NCI-H1048 (cell line): ENCODE data around the gene CARD14.
"Not testable (repeated sequence)": the region's sequence is repeated elsewhere in the genome, so short reads cannot be mapped to it uniquely, and the experiment has no call there.

ENCODE experiments used
- DNase-seq: peaks from one replicate; lab custom pipeline; 2025; lab: John Stamatoyannopoulos, UW

Gene CARD14

DNA sequence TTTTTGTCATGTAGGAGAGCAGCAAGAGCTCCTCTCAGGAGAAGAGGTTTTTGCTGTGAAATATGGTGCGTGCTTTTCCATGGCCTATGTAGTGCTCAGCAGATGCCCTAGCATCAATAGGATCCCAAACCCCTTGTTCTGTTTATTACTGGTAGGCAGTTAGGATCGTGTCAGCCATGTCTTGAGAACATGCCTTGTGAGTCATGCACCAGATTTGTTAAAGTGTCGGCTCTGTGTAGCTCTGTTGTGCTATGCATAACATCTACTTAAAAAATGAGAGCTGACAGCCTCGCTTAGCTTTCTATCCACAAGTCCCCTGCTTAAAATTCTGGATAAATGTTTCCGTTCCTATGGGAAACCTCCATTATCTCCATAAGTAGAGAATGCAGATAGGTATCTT lies 18.5 kb upstream of the CARD14 start:
- no peak for DNase-seq

GRCh38 chr17:80152081-80152702 lies 17.6 kb upstream of the CARD14 start:
- no peak for DNase-seq

DNA sequence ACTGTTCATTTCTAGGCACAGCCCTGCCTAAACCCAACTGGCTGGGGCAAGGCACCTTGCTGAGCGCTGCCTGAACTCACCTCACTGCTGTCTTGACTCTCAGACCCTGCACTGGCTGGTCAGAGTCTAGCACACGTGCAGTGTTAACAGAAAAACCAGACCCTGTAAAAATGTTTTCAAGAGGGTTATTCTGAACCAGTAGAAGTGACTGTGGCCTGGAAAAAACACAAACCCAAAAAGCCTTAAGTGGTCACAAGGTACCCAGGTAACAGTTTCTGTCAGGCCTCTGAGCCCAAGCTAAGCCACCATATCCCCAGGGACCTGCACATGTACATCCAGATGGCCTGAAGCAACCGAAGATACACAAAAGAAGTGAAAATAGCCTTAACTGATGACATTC lies 16.8 kb upstream of the CARD14 start:
- no peak for DNase-seq

DNA sequence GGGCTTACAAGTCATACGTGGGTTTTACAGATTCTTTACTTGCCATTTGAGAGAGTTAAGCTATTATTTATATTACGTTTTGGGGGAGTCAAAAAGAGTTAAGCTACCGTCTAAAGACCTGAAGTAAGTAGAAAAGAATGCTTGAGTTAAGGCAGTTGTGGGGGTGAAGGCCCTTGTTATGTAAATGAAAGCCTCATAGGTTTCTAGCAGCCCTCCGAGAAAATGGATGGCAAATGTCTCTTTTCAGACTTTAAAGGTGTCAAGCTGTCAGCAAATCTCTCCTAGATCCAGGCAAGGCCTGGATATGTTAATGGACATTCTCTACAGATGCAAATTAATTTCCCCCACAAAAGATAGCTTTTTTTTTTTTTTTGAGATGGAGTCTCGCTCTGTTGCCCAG lies 15.7 kb upstream of the CARD14 start:
- DNase-seq: no peak

DNA sequence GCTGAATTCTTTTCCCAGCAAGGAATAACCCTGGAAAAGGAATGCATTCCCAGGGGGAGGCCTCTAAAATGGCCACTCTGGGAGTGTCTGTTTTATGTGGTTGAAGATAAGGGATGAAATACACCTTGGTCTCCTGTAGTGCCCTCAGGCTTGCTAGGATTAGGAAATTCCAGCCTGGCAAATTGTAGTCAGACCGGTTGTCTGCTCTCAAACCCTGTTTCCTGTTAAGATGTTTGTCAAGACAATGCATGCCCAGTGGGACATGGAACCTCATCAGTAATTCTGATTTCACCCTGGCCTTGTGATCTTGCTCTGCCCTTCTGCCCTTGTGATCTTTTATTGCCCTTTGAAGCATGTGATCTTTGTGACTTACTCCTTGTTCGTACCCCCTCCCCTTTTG lies 14.2 kb upstream of the CARD14 start:
- not testable (repeated sequence) for DNase-seq

GRCh38 chr17:80158846-80159245 lies 11.0 kb upstream of the CARD14 start:
- DNase-seq: no peak

GRCh38 chr17:80160536-80160935 lies 9.3 kb upstream of the CARD14 start:
- no peak for DNase-seq

DNA sequence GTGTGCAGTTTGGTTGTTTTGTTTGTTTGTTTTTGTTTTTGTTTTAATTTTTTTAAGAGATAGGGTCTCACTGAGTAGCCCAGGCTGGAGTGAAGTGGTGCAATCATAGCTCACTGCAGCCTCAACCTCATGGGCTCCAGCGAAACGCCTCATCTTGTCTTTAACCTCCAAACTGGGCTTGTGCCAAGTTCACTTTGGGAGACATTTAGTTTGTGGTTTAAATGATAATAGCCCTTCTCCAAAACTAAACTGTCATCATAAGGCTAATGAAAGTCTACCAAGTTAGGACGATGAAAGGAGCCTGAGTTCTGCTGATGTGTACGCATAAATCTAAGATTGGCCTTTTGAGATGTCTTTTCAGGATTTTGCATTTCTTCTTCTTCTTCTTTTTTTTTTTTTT lies 6.5 kb upstream of the CARD14 start:
- DNase-seq: no peak

DNA sequence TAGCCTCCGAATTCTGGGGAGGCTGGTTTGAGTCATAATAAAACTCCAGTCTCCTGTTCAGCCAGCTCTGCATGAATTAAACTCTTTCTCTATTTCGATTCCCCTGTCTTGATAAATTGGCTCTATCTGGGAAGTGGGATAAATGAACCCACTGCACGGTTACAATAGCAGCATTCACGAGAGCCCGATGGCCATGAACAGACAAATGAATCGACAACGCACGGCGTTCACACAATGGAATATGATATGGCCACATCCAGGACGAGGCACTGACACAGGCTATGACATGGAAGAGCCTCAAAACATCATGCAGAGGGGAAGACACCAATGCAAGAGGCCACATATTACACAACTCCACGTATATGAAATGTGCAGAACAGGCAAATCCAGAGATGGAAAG lies 5.6 kb upstream of the CARD14 start:
- no peak for DNase-seq

DNA sequence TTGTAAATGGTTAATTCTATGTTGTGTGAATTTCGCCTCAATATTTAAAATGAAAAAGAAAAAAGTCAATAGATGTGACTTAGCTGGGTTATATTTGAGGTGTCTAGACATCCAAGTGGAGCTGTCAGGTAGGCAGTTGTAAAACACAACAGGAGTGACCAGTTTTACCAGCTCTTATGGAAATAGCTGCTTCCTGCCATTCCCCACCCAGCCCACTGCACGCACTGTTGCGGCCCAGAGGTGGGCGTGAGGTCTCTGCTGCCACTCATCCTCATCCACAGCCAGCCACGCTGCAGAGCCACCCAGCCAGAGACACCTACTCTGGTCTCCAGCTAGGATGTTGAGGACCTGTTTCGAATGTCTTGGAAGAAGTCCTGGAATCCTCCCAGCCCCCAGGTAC lies 3.4 kb upstream of the CARD14 start:
- DNase-seq: no peak

DNA sequence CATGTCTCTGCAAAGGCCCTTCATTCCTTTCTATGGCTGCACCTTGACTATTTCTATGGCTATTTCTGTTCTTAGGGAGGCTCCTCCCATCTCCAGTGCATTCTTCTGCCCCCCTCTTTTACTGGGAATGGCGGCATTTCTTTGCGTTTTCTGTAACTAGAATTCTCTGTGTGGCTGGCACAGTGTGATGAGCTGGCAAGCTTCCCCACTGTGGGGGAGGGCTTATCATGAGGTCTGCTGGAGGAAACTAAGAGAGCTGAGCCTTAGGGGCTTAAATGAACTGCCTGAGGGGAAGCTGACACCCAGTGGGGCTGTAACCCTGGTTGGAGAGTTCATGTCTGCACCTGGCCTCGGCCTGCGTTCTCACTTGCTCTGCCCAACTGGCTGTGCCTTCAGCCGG lies 1.5 kb upstream of the CARD14 start:
- no peak for DNase-seq

GRCh38 chr17:80169107-80169506 lies 723 bp upstream of the CARD14 start:
- no peak for DNase-seq

GRCh38 chr17:80171681-80172080 lies 1.9 kb downstream of the CARD14 start:
- no peak for DNase-seq

- DNase-seq: no peak
These were observed 3.3 kb downstream of the CARD14 start for GRCh38 chr17:80173126-80173525.

GRCh38 chr17:80173916-80174315 lies 4.1 kb downstream of the CARD14 start:
- no peak for DNase-seq

DNA sequence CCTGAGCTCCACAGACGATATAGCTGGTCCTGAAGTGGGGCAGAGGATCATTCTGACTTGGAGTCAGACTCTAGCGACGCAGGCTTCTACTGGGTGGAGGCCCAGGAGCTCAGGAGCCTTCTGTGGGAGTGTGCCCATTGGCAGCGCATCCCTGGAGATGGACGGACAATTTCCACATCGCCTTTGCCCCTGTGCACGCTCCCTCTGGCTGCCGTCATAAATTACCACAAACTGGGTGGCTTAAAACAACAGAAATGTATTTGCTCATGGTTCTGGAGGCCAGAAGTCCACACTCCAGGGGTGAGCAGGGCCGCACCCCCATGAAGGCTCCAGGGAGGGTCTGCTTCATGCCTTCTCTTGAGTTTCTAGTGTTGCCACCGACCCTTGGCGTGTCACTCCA lies 6.9 kb downstream of the CARD14 start:
- no peak for DNase-seq

- no peak for DNase-seq
These were observed 8.3 kb downstream of the CARD14 start for GRCh38 chr17:80177986-80178595.

DNA sequence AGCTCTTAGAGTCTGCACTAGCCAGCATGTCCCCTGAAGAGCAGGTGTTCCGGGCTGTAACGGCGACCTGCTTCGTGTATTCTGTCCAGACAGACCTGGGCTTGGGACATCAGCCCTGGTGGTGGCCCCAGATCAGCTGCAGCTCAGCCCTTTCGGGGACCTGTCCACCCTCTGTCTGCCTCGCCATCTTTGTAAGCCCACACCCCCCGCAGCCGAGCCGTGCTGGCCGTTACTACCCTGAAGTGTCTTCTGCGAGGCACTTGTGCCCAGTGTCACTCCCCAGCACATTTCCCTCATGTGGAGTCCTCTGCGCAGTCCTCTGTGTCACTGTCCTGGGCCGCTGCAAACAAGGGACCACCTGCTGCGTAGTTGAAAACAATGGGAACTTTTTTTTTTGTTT lies 10.4 kb downstream of the CARD14 start:
- no peak for DNase-seq

- no peak for DNase-seq
These were observed 11.6 kb downstream of the CARD14 start for GRCh38 chr17:80181431-80181830.

DNA sequence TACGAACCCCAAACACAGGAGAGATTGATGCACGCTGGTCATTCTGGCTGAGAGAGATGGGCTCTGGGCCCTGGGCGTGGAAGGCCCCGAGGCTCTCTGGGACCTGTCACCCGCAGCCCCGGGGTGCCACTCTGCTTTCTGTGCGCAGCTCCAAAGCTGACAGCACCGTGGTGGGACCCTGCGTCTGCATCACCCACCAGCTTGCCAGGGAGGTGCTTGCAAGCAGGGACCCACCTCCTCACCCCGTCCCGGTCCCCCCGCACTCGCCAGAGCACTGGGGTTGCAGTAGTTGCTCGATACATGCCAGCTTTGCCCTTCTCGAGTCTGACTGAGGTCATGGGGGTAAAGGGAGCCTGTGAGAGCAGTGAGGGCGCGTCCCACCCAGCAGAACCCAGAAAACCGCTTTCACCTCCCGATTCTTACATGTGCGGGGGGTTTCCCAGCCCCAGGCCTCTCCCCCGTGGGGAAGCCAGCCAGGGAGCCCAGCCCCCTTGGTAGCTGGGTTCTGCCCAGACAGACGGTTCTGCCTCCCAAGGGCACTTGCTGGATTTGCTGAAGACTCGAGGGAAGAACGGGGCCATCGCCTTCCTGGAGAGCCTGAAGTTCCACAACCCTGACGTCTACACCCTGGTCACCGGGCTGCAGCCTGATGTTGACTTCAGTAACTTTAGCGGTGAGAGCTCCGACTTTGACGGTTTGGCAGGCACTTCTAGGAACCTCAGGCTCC lies 12.5 kb downstream of the CARD14 start:
- no peak for DNase-seq

DNA sequence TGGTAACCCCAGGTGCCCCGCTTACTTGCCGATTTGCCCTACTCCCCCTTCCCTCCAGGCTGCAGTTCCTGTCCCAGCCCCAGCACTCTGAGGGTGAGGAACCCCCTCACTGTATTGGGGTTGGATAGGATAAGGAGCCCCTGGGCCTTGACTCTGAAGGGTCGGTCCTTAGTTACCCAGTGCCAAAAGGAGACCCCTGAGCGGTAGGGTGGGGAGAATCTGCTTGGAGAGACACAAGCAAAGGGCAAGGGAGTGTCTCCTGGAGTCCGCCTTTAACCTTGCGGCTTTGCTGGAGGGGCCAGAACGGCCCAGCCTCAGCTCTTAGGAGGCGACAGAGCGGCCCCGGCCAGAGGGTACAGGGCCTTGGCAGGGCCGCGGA lies 13.0 kb downstream of the CARD14 start:
- no peak for DNase-seq

DNA sequence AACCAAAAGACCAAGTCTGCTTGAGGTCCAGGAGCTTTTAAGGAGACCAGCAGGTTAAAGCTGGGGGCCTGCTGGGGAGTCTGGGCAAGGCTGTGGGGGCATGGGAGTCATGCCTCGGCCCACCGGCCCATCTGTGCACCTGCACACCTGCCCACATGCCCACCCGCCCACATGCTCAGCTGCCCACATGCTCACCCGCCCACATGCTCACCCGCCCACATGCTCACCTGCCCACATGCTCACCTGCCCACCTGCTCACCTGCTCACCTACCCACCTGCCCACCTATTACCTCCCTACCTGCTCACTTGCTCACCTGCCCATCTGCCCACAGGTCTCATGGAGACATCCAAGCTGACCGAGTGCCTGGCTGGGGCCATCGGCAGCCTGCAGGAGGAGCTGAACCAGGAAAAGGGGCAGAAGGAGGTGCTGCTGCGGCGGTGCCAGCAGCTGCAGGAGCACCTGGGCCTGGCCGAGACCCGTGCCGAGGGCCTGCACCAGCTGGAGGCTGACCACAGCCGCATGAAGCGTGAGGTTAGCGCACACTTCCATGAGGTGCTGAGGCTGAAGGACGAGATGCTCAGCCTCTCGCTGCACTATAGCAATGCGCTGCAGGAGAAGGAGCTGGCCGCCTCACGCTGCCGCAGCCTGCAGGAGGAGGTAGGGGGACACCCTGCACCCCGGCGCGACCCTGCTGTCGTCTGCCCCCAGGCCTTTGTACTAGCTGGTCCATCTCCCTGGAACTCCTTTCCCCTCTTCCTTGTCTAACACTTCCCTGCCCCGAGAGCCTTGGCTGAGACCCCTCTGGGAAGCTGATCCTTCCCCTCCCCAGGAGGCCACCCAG lies 14.0 kb downstream of the CARD14 start:
- DNase-seq: no peak

- DNase-seq: no peak
These were observed 14.5 kb downstream of the CARD14 start for GRCh38 chr17:80184423-80184714.
